AG04449 (cell line): ENCODE data around the gene KLF1.

Source experiments
- CTCF ChIA-PET: fragments of 350-600 bp; formaldehyde crosslinking; extraction: SDS; loops from one replicate; lab custom pipeline; 2021; ENCODE audit warnings: antibody characterized with exemption; lab: Yijun Ruan, JAX
- POLR2A ChIA-PET: fragments of 400-600, 350-600 bp; formaldehyde crosslinking; extraction: SDS; loops from one replicate; lab custom pipeline; 2020; ENCODE audit warnings: antibody characterized with exemption, inconsistent platforms; lab: Yijun Ruan, JAX
- DNase-seq: peaks from one replicate; pipeline ENCODE4 v3.0.0-alpha.2; 2010; ENCODE audit warnings: low read depth, low spot score
- H3K4me3 ChIP-seq: 2 replicates; pipeline ENCODE4 v1.5.1; 2011; ENCODE audit warnings: low read depth, mild to moderate bottlenecking, control low read depth, low read length
- TF ChIP-seq, protein P1 (sequence below): IDR thresholded peaks from one replicate; pipeline ENCODE4 v1.5.1; 2011; ENCODE audit warnings: mild to moderate bottlenecking, moderate library complexity, low read length, control low read depth, inconsistent platforms; ENCODE audit not compliant: insufficient read depth; ENCODE audit errors: missing control alignments

KLF1 gene

DNA sequence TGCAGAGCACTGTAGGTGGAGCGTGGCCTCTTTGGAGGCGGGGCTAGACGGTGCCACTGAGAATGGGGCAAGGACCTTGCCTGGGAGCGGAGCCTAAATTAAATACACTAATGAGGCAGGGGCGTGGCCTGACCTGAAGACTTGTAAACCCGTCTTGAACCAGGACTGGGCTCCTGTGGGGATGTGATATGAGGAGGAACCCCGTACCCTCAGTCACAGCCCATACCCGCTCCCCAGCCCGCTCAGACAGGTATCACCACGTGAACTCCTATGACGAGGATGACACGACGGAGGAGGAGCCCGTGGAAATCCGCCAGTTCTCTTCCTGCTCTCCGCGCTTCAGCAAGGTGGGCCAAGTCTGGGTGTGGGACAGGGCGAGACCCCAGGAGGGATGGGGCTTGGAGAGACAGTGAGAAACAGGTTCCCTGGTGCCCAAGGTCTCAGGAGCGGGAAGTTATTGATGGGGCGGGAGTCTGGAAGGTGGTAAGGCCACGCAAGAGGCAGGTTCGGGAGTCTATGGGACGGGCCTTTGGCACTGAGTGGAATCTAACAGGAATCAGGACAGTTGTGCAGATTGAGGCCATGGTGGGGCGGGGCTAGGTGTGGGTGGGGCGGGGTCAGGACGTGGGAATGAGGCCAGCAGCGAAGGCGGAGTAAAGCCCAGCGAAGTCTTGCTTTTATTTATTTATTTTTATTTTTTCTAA is 20.4 kb downstream of the KLF1 start:
- TF ChIP-seq, protein P1, sequence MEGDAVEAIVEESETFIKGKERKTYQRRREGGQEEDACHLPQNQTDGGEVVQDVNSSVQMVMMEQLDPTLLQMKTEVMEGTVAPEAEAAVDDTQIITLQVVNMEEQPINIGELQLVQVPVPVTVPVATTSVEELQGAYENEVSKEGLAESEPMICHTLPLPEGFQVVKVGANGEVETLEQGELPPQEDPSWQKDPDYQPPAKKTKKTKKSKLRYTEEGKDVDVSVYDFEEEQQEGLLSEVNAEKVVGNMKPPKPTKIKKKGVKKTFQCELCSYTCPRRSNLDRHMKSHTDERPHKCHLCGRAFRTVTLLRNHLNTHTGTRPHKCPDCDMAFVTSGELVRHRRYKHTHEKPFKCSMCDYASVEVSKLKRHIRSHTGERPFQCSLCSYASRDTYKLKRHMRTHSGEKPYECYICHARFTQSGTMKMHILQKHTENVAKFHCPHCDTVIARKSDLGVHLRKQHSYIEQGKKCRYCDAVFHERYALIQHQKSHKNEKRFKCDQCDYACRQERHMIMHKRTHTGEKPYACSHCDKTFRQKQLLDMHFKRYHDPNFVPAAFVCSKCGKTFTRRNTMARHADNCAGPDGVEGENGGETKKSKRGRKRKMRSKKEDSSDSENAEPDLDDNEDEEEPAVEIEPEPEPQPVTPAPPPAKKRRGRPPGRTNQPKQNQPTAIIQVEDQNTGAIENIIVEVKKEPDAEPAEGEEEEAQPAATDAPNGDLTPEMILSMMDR, result no peak
- ChIA-PET POLR2A (no interaction called here), CTCF (interaction anchor here (4.6 kb wide), 1 partner anchor 19 kb away, joined by 46 read pairs; no protein-coding TSS in a partner anchor)
- H3K4me3 ChIP-seq, result no peak overlapping the region
- DNase-seq, result no peak

DNA sequence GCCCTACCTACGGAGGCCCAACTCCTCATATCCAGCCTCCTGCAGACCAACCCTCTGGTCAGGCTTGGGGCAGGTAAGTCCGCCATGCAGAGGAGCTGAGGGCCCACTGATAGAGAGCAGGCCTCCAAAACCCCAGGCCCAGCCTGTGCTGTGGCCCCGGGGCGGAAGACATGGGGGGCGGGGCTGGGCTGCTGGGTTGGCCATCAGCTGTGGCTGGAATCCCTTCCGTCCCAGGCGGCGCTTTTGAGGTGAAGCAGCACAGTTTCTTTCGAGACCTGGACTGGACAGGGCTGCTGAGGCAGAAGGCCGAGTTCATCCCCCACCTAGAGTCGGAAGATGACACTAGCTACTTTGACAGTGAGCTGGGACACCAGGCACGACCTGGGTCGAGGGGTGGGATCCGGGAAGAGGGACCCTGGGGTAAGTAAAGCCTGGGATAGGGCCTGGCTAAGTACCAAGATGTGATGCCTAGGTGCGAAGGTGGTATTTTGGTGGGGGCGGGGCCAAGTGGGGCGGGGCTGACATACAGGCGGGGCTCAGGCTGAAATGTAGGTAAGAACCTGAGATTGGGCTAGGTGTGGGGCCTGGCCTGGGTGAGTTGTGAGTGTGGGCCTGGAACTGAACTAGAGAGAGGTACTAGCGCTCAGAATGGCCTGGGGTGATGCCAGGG is 21.1 kb downstream of the KLF1 start:
- CTCF ChIA-PET, result interaction anchor here (4.6 kb wide), 1 partner anchor 19 kb away, joined by 46 read pairs; no protein-coding TSS in a partner anchor
- POLR2A ChIA-PET, result no interaction called here
- H3K4me3 ChIP-seq, result no peak overlapping the region
- DNase-seq, result no peak
- TF ChIP-seq, protein P1, result no peak

DNA sequence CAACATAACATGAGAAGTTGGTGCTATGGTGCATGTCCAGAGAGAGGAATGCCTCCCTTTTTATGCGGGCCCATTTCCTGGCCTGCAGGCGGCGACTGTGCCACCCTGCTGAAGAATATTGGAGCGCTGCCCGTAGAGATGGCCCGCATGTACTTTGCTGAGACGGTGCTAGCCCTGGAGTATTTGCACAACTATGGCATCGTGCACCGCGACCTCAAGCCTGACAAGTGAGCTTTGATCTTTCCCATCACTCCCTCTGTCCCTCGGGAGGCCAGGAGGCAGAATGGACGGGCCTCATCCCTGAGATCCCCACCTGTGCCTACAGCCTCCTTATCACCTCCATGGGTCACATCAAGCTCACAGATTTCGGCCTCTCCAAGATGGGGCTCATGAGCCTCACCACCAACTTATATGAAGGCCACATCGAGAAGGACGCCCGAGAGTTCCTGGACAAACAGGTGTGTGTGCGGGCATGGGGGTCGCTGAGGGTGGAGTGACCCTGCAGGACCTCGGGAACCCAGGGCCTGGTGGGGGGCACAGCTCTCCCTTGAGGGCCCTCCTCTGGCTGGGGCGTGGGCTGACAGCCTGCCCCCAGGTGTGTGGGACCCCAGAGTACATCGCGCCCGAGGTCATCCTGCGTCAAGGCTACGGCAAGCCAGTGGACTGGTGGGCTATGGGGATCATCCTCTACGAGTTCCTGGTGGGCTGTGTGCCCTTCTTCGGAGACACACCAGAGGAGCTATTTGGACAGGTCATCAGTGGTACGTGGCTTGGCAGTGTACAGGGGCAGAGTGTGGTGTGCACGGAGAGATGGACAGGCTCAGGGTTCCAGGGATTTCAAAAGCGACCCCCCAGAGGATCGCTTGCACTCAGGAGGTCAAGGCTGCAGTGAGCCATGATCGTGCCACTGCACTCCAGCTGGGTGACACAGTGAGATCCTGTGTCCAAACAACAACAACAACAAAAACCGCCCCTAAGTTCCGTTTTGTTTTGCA is 22.0 kb downstream of the KLF1 start:
- POLR2A ChIA-PET, result interaction anchor here (0.6 kb wide), 1 partner anchor 128 kb away, joined by 3 read pairs; the partner anchor contains the start of gene GET3
- H3K4me3 ChIP-seq, result no peak overlapping the region

GRCh38 chr19:12864143-12864542 is 22.9 kb downstream of the KLF1 start:
- TF ChIP-seq, protein P1, result no peak
- DNase-seq, result no peak
- POLR2A ChIA-PET, result interaction anchor here (0.6 kb wide), 1 partner anchor 127 kb away, joined by 3 read pairs; the partner anchor contains the start of gene GET3
- CTCF ChIA-PET, result interaction anchor here (1.2 to 4.6 kb wide), 3 partner anchors 8 to 106 kb away, joined by 3 to 46 read pairs (median 6); no protein-coding TSS in a partner anchor
- no peak overlapping the region for H3K4me3 ChIP-seq

More for the DNA sequence above, 22.0 kb downstream of the KLF1 start:
- DNase-seq, result no peak
- CTCF ChIA-PET, result interaction anchor here (1.8 to 4.6 kb wide), 2 partner anchors 18 to 107 kb away, joined by 6 to 46 read pairs; no protein-coding TSS in a partner anchor
- TF ChIP-seq, protein P1, result no peak

GRCh38 chr19:12859546-12859945 is 27.5 kb downstream of the KLF1 start:
- TF ChIP-seq, protein P1, result no peak
- DNase-seq, result no peak
- ChIA-PET POLR2A (no interaction called here), CTCF (interaction anchor here (3.8 kb wide), 1 partner anchor 11 kb away, joined by 24 read pairs; no protein-coding TSS in a partner anchor)
- no peak overlapping the region for H3K4me3 ChIP-seq
